ENCODE measurements around the gene C1QTNF8.

C1QTNF8 gene

DNA sequence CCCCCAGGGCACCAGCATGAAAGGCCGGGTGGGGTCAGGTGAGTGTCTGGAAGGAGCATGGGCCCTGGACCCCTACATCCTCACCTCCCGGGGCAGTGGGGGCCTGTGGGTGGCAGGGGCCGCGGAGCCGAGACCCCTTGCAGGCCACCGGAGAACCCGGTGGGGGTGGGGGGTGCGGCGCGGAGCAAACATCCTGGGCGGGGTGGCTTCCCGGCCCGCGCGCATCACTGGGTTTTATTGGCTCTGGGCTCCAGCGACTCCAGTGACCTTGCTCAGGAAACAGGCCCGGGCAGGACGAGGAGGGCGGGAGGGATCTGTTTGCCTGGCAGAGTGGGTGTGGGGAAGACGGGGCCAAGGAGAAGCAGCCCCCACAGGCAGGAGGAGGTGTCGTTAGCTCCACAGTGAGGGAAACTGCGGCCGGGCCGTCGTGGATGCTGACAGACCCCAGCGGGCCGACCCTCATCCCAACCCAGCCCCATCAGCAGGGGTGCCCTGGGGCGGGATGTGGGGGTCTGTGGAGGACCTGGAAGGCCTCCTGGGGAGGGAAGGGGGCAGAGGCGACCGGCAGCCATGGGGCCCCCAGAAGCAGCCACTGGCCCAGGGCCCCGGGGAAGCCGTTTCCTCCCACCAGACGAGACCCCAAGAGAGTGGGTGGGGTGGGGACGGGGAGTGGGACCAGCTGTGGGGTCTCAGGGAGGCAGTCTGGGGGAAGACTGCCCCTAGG is 12.9 kb downstream of the C1QTNF8 start:
- no peak for DNase-seq (ENCODE audit: low read depth, low spot score)
- in situ Hi-C loops (cut with HindIII; ENCODE audit: low sequenced_read_pairs), result no loop called here
- no peak overlapping the region for H3K4me3 ChIP-seq (ENCODE audit: low read depth, low read length)
- TF ChIP-seq, protein P1, sequence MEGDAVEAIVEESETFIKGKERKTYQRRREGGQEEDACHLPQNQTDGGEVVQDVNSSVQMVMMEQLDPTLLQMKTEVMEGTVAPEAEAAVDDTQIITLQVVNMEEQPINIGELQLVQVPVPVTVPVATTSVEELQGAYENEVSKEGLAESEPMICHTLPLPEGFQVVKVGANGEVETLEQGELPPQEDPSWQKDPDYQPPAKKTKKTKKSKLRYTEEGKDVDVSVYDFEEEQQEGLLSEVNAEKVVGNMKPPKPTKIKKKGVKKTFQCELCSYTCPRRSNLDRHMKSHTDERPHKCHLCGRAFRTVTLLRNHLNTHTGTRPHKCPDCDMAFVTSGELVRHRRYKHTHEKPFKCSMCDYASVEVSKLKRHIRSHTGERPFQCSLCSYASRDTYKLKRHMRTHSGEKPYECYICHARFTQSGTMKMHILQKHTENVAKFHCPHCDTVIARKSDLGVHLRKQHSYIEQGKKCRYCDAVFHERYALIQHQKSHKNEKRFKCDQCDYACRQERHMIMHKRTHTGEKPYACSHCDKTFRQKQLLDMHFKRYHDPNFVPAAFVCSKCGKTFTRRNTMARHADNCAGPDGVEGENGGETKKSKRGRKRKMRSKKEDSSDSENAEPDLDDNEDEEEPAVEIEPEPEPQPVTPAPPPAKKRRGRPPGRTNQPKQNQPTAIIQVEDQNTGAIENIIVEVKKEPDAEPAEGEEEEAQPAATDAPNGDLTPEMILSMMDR (IDR thresholded peaks at IDR 0.05; ENCODE audit: low read depth, low read length), result no peak

DNA sequence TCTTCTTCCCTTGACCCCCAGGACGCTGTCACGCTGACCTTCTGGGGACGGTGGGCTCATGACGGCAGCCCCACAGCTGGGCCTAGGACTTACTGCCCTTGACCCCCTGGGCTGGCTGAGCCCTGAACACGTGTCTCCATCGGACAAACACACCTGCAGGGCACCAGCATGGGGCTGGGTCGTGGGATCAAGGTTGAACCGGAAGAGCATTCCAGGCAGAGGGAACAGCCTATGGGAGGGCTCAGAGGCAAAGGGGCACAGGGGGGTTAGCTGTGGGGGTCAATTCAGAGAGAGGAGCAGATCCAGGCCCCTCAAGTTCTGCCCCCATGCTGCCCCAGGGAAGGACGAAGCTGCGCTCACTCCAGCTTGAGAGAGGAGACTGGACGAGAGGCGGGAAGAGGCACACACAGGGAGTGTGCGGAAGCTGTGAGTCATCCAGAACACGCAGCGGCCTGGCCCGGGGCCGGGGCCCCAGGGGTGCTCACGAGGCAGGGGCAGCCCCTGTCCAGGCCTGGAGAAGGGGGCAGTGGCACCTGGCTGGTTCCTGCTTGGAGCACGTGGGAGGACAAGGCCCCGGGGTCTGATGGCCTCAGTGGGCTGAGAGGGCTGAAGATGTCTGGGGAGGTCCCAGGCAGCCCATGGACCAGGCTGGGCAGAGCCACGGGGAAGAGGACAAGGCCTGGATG is 13.6 kb downstream of the C1QTNF8 start:
- TF ChIP-seq, protein P1 (IDR thresholded peaks at IDR 0.05; ENCODE audit: low read depth, low read length), result no peak
- in situ Hi-C loops (cut with HindIII; ENCODE audit: low sequenced_read_pairs), result no loop called here
- H3K4me3 ChIP-seq (ENCODE audit: low read depth, low read length), result no peak overlapping the region
- peak; percentile 3 for DNase-seq (ENCODE audit: low read depth, low spot score)

DNA sequence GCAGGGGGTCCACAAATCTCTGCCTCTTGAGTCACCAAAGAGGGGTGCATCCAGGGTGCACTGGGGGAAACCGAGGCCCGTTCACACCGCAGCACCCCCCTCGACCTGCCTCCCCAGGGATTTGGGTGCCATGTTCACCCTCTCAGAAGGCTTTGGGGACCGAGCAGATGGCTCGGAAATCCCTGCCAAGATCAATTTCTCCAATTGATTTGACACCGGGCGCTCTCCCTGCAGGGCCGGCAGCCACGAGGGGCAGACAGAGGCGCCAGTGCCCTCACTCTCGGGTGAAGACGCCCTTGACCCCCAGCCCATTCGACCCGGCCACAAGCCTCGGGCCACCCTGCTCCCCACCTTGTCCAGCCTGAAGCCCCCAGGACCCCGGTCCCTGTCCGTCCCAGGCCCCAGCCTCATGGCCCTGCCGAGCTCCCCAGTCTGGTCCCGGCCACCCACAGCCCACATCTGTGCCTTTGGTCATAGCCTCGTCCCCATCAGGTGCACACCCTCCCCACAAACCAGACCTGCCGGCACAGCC is 14.2 kb downstream of the C1QTNF8 start:
- in situ Hi-C loops (cut with HindIII; ENCODE audit: low sequenced_read_pairs), result no loop called here
- no peak for DNase-seq (ENCODE audit: low read depth, low spot score)
- H3K4me3 ChIP-seq (ENCODE audit: low read depth, low read length), result no peak overlapping the region
- TF ChIP-seq, protein P1 (IDR thresholded peaks at IDR 0.05; ENCODE audit: low read depth, low read length), result no peak

DNA sequence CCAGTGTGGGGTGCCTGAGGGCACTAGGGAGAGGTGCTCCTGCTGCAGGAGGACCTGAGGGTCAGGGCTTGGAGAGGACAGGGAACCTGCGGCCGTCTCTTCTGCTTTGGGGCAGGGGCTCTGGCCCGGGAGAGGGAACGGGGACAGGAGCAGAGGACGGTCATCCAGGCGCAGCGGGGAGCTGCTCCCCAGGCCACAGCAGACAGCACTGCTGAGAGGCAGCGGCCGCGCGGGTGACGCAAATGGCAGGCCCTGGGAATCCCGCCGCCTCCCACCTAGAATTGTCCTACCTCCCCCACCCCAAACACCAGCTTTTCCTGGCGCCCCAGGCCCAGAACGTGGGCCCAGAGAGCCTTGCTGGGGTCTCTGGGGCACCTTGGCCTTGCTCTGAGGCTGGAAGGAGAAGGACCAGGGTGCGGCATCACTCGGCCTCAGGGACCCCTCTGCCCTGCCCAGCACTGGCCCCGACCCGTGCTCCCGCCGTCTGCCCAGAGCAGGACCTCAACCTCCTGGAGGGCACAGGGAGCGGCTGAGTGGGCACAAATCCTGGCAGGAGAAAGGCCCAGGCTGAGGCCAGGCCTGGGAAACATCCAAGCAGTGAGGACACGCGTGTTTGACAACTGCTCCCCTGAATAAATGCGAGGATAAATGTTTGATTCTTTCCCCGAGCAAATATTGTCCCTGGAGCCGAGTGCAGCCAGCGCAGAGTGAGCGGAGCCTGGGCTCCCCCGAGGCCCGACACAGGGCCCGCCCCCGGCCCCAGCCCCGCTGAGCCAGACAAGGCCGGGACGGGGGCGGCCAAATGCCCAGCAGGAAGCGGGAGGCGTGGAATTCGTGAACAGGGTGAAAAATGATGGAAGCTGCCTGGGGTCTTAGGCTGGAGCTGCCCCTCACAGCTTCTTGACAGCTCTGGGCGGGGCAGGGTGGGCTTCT is 15.0 kb downstream of the C1QTNF8 start:
- in situ Hi-C loops (cut with HindIII; ENCODE audit: low sequenced_read_pairs), result no loop called here
- H3K4me3 ChIP-seq (ENCODE audit: low read depth, low read length), result no peak overlapping the region
- TF ChIP-seq, protein P1 (IDR thresholded peaks at IDR 0.05; ENCODE audit: low read depth, low read length), result no peak
- no peak for DNase-seq (ENCODE audit: low read depth, low spot score)

DNA sequence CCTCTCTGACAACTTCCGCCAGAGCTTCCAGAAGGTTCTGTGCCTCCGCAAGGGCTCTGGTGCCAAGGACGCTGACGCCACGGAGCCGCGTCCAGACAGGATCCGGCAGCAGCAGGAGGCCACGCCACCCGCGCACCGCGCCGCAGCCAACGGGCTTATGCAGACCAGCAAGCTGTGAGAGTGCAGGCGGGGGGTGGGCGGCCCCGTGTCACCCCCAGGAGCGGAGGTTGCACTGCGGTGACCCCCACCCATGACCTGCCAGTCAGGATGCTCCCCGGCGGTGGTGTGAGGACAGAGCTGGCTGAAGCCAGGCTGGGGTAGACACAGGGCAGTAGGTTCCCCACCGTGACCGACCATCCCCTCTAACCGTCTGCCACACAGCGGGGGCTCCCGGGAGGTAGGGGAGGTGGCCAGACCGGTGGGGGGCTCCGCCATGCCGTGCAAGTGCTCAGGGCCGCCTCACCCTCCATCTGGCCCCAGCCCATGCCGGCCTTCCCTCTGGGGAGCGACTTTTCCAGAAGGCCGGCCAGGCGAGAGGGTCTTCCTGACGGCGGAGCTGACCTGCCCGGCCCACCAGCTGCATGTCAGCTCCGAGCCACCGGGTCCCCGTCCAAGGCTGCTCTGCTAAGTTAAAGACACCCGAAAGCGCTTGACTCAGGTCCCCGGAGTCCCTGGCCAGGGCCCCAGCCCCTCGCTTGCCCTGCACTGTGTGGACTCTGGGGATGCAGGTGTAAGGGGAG is 16.1 kb downstream of the C1QTNF8 start:
- H3K4me3 ChIP-seq (ENCODE audit: low read depth, low read length), result no peak overlapping the region
- TF ChIP-seq, protein P1 (IDR thresholded peaks at IDR 0.05; ENCODE audit: low read depth, low read length), result no peak
- in situ Hi-C loops (cut with HindIII; ENCODE audit: low sequenced_read_pairs), result no loop called here
- DNase-seq (ENCODE audit: low read depth, low spot score), result no peak

Measured in astrocyte of the spinal cord (primary cell).